DMS114 treated with DMSO at 0.1 percent for 48 hours (cell line): ENCODE measurements around the gene DGKD.

Source experiments
- DNase-seq: peaks from one replicate; lab custom pipeline; 2025; ENCODE audit not compliant: unreplicated experiment; lab: John Stamatoyannopoulos, UW

The DGKD gene

GRCh38 chr2:233473386-233473791 lies 119.1 kb downstream of the DGKD start:
- no peak for DNase-seq

DNA sequence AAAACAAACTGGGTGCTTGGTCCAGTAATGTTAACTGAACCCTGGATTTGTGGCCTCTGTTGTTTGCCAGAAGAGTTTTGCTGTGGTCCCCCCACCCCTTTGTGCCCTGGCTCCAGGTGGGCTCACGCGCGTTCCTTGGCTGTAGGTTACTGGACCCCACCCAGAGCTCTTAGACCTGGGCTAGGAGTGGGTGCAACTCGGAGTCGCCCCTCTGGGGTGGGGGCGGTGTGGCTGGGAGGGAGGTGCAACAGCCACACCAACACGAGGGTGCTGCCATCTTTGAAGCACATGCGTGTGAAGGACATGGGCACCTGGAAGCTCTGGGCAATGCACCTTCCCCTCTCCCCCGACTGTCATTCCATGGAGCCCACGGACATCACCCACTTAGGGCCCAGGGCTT lies 119.6 kb downstream of the DGKD start:
- no peak for DNase-seq

DNA sequence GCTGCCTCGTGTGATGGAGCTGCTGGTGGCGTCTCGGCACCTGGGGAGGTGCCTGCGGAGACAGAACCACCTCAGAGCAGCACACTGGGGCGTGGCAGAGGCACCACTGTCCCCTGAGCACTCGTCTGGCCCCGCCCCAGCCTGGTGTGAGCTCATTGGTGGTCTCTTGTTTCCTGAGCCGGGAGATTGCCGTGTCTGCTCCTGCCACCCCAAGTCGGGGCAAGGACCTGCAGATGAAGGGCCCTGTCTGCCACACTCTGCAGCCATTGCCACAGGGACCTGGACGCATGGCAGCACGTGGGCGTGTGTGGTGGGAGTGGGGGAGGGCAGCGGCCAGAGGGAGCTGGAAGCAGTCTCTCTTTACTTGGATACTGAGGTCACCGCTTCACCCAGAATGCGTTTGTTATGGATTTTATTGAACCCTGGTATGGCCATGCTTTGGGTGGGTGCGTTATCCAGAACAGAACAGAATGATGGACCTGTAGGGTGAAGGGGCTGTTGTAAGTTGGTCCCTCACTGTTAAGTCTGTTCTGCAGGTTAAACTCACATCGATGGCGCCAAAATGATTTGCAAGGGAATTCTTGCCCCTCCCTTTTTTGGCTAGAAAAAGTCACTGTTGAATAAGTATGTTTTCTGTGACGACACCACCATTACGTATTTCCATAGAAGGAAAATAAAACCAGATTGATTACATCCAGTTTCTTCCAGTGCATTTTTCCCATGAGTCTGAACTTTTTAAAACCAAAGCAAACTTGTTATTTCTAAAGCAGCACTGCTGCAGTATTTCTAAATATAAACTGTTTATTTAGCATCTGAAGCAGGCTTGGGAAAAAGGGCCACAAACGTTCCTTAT lies 120.2 kb downstream of the DGKD start:
- no peak for DNase-seq

DNA sequence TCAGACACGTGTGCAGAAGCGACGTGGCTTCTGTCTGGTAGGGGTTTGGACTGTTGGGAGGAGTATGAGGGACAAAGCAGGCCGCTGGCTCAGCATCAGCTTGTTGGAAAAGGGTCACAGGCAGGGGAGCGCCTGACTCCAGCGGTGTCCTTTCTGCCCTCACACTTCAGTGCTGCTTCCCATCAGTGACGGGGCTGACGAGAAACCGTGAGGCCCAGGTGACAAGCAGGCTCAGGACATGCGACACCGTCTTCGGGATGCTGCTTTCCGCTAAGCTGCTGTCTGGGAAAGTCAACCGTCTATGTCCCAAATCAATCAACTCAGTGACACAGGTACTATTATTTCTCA lies 121.7 kb downstream of the DGKD start:
- no peak for DNase-seq

- DNase-seq: no peak
Observed at GRCh38 chr2:233476651-233477547, 122.6 kb downstream of the DGKD start.

- no peak for DNase-seq
Observed at GRCh38 chr2:233477548-233478433, 123.5 kb downstream of the DGKD start.

- no peak for DNase-seq
Observed at GRCh38 chr2:233479616-233480489, 125.6 kb downstream of the DGKD start.

- DNase-seq: no peak
Observed at GRCh38 chr2:233480490-233481202, 126.4 kb downstream of the DGKD start.

DNA sequence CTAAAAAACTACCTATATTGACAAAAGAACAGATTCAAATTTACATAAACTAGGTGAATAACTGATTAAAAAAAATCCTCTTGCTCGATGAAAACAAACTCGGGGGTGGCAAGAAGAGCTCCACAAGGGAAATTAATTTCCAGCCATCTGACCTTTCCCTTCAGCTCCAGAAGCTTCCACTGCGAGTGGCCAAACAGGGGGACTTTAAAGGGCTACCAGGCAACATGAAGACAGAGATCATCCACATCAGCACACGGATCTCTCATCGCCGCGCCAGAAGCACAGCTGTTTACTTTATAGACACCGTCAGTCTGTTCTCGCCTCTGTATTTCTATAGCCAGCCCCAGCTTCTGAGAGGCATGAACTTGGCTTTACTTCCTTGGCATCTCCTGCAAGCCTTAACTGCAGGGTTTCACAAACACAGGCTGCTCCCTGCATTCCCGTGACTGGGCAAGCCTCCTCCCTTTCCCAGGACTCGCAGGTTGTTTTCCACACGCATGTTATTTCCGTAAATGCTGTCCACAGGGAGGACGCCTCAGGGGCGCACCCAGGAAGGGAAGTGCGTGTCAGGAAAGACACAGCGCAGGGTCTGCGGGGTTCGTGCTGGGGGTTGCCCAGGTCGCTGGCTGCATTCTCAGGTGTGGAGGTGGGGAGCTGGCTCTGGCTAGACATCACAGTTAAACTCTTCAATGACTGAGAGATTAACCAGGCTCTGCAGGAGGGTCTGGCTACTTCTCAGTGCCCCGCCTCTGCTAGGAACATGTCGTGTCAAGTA lies 127.3 kb downstream of the DGKD start:
- DNase-seq: no peak

GRCh38 chr2:233482616-233483015 lies 128.3 kb downstream of the DGKD start:
- DNase-seq: no peak

DNA sequence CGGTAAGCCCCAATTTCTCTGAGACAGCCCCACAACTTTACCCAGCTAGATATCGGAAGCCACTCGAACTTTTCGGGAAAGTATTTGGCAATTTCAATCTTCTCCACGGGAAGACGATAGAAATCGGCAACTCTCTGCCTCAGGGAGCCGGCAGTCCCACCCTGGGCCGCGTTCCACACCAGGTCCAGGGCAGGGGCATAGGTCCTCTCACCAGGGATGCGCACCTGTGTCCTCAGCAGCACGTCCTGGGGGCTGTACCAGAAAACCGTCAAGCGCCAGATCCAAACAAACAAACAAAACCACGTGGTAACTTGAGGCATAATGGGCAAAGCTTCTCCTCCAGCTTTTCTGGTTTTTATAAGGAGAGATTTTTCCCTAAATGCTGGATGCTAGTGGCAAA lies 131.4 kb downstream of the DGKD start:
- DNase-seq: no peak

GRCh38 chr2:233486357-233486756 lies 132.1 kb downstream of the DGKD start:
- DNase-seq: no peak

DNA sequence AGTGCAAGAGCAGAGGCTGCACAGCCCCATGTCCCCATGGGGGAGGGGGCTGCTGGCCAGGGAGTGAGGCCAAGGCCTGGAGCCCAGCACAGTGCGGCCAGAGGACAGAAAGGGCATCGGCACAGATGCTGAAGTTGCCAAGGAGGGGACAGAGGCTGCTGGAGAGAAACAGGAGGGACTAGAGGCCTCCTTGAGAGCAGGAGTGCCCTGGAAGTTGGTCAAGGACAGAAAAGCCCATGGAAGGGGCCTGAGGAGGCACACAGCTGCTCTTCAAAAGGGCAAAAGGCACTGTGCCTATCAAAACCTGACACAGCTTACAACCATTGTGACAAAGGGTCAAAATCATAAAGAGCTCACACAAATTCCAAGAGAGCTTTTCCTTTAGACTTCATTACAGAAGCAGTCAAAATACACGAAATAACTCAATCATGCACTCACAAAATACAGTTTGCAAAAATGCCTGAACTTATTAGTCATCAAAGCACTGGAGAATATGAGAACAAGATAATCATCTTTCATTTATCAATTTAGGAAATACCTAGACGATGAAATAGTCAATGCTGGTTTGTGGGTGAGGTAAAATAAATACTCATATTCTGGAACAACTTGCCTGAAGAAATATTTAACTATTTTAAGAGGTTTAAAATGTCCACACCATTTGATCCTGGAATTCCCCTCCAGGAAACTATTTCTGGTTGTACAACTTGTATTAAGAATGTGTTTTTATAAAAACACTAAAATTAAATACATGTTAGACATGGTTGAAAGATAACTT lies 132.7 kb downstream of the DGKD start:
- no peak for DNase-seq

GRCh38 chr2:233487748-233488345 lies 133.6 kb downstream of the DGKD start:
- DNase-seq: no peak

GRCh38 chr2:233489143-233489542 lies 134.8 kb downstream of the DGKD start:
- DNase-seq: no peak

- no peak for DNase-seq
Observed at GRCh38 chr2:233489666-233490065, 135.4 kb downstream of the DGKD start.

DNA sequence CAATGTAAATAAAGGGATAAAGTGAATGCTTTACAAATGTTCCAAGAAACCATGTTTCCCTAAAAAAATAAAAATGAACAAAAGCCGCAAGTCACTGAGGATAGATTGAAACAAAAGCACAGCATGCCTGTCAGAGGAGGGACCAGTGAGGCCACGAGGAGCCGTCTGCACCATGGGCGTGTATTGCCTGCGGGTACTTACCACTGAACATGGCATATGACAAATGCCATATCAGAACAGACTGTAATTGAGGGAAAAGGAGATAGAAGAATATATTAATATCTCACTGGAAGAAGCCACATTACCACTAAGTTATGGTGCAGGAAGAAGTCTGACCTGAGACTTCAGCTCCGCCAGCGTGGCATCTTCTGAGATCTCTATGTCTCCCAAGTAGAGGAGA lies 136.5 kb downstream of the DGKD start:
- no peak for DNase-seq

DNA sequence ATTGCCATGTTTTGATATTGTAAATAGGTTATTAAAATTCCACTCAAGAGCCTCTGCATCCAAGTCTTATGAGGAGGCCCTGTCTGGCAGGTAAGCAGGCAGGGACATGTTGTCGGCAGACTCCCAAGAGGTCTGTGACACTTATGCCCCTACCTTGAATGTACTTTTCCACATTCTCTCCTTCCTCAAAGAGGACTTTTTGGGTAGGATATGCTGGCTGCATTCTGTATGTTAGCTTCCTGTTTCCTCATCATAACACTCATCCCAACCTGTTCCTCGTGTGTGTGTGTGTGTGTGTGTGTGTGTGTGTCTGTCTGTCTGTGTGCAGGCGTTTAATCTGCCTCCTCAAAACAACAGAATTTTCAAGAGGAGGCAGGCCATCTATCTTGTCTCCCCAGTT lies 137.0 kb downstream of the DGKD start:
- DNase-seq: no peak
